RWPE2 (cell line): ENCODE data around the gene ZNF860.

Source experiments
- ATAC-seq: fragments of 200-7000 bp; cut with Tn5 transposase; 3 replicates; pipeline ENCODE4 v1.9.1; 2021; ENCODE audit warnings: low read depth
- DNase-seq: peaks from one replicate; pipeline ENCODE4 v3.0.0-alpha.2; 2020; ENCODE audit warnings: low spot score
- H3K27ac ChIP-seq: fragments of 450-650 bp; 2 replicates; pipeline ENCODE4 v1.5.1; 2017; ENCODE audit warnings: mild to moderate bottlenecking; ENCODE audit not compliant: poor library complexity, severe bottlenecking
- H3K27me3 ChIP-seq: fragments of 250-450 bp; sonication (Bioruptor Pico); 2 replicates; pipeline ENCODE4 v1.5.1; 2021; ENCODE audit warnings: mild to moderate bottlenecking, moderate library complexity; ENCODE audit not compliant: insufficient read depth, poor library complexity, severe bottlenecking
- H3K36me3 ChIP-seq: fragments of 250-450 bp; sonication (Bioruptor Pico); 2 replicates; pipeline ENCODE4 v1.5.1; 2020; ENCODE audit warnings: low read depth, mild to moderate bottlenecking, moderate library complexity
- H3K4me1 ChIP-seq: fragments of 250-450 bp; sonication (Bioruptor Pico); 2 replicates; pipeline ENCODE4 v1.5.1; 2021; ENCODE audit warnings: mild to moderate bottlenecking, moderate library complexity; ENCODE audit not compliant: insufficient read depth, poor library complexity, severe bottlenecking
- H3K4me3 ChIP-seq: fragments of 250-450 bp; sonication (Bioruptor Pico); 2 replicates; pipeline ENCODE4 v1.5.1; 2021; ENCODE audit warnings: mild to moderate bottlenecking, moderate library complexity; ENCODE audit not compliant: severe bottlenecking
- H3K9me3 ChIP-seq: fragments of 250-450 bp; sonication (Bioruptor Pico); 2 replicates; pipeline ENCODE4 v1.5.1; 2021; ENCODE audit warnings: mild to moderate bottlenecking, moderate library complexity; ENCODE audit not compliant: severe bottlenecking
- TF ChIP-seq, protein P1 (sequence below): fragments of 450-650 bp; IDR thresholded peaks from one replicate; pipeline ENCODE4 v1.5.1; 2017; ENCODE audit warnings: mild to moderate bottlenecking, moderate library complexity; ENCODE audit not compliant: poor library complexity, severe bottlenecking

The ZNF860 gene

DNA sequence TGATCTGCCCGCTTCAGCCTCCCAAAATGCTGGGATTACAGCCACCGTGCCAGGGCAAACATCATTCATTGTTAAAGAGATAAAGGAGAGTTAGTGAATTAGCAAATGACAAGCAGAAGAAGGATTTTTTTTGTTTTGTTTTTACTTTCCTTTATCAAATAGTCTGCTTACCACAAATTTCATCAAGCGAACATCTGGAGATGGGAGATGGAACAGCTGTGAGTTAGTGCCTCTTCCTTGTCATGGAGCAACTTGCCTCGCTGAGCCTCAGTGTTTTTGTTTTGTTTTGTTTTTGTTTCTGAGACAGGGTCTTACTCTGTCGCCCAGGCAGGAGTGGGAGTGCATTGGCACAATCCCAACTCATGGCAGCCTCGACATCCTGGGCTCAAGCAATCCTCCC lies 15.9 kb downstream of the ZNF860 start:
- no peak for DNase-seq
- no peaks in the 10 kb centered on the region for H3K9me3 ChIP-seq
- H3K27me3 ChIP-seq = no peaks in the 10 kb centered on the region
- TF ChIP-seq, protein P1, sequence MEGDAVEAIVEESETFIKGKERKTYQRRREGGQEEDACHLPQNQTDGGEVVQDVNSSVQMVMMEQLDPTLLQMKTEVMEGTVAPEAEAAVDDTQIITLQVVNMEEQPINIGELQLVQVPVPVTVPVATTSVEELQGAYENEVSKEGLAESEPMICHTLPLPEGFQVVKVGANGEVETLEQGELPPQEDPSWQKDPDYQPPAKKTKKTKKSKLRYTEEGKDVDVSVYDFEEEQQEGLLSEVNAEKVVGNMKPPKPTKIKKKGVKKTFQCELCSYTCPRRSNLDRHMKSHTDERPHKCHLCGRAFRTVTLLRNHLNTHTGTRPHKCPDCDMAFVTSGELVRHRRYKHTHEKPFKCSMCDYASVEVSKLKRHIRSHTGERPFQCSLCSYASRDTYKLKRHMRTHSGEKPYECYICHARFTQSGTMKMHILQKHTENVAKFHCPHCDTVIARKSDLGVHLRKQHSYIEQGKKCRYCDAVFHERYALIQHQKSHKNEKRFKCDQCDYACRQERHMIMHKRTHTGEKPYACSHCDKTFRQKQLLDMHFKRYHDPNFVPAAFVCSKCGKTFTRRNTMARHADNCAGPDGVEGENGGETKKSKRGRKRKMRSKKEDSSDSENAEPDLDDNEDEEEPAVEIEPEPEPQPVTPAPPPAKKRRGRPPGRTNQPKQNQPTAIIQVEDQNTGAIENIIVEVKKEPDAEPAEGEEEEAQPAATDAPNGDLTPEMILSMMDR = no peak
- H3K36me3 ChIP-seq = no peaks in the 10 kb centered on the region
- no peak overlapping the region for H3K4me3 ChIP-seq
- H3K27ac ChIP-seq = no peak overlapping the region
- ATAC-seq = no peak
- no peaks in the 10 kb centered on the region for H3K4me1 ChIP-seq

DNA sequence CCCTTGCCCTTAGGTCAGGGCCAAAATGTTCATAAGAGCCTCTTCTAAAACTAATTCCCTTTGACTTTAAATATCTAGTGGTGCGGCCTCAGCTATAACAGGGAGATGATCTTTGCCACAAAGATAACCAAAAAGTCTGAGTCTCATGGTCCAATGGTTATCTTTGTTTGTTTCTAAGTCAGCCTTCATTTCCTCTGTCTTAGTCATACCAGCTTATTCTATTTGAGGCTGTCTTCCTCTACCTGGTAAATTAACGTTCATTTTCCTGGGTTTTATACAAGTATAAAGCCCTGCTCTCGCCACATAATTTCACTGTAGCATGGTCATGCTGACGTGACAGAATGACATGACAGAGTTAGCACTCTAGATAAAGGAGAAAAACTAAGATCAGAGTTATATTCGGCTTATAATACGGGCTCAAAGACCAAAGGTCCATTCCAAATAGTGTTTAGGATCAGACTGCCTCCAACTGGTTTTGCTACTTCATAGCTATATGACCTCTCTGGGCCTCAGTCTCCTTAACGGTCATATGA lies 18.4 kb downstream of the ZNF860 start:
- H3K27me3 ChIP-seq = no peaks in the 10 kb centered on the region
- no peaks in the 10 kb centered on the region for H3K9me3 ChIP-seq
- no peak overlapping the region for H3K27ac ChIP-seq
- no peak for ATAC-seq
- no peaks in the 10 kb centered on the region for H3K4me1 ChIP-seq
- no peak overlapping the region for H3K4me3 ChIP-seq
- TF ChIP-seq, protein P1 = no peak
- H3K36me3 ChIP-seq = no peaks in the 10 kb centered on the region
- no peak for DNase-seq

DNA sequence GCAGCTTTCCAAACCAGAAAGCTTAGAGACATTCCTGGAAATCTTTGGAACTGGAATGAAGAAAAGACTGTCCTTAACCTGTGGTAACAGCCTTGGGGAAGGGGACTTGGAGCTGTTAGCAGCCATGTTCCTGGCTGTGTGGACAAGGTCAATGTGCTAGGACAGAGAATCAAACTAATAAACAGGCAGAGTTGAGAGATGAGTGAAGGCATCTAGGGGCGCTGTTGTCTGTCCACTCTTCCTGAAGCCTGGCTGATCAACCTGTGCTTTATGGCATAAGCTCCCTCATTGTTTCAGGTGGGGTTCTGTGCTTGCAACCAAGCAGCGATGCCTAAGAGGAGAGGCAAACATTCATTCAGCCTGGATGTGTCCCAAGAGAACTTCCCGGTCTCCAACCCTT lies 19.3 kb downstream of the ZNF860 start:
- Histone ChIP-seq H3K36me3 (no peaks in the 10 kb centered on the region), H3K4me1 (no peaks in the 10 kb centered on the region), H3K27ac (no peak overlapping the region), H3K4me3 (no peak overlapping the region), H3K9me3 (no peaks in the 10 kb centered on the region), H3K27me3 (no peaks in the 10 kb centered on the region)
- TF ChIP-seq, protein P1 = no peak
- DNase-seq = no peak
- ATAC-seq = no peak

DNA sequence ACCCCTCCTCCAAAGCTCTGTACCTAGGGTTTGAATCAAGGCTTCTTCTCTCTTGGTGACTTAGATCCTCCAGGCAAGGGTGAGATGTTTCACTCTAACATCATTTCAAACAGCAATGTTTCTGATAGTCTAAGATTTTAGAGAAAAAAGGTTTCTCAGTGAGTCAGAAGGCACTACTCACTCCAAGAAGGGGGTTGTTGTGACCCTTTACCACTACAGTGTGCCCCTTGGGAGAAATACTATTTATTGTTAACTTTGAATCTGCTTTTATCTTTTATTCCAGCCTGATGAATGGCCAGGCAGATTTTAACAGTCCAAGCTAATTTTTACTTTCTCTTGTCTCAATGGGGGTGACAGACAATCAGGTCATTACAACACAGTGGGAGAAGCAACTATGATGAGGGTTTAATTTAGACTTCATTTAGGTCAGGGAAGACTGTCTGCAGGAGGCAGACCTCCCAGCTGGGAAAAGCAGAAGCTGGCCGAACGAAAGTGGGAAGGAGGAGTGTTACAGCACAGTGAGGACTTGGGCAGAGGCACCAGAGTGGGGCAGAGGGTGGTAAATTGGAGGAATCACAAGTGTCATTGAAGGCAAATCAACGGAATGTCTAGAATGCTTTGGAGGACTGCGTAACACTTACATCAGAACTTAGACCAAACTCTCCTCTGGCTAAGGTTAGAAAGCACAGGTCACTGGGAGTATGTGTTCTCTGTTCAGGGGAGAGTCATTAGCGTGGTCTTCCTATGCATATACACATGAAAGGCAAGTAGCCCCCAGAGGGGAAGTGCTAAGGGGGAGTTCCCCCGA lies 21.2 kb downstream of the ZNF860 start:
- Histone ChIP-seq H3K4me3 (no peak overlapping the region), H3K4me1 (no peaks in the 10 kb centered on the region), H3K27me3 (no peaks in the 10 kb centered on the region), H3K27ac (no peak overlapping the region), H3K36me3 (no peaks in the 10 kb centered on the region), H3K9me3 (no peaks in the 10 kb centered on the region)
- TF ChIP-seq, protein P1 = no peak
- ATAC-seq = no peak
- DNase-seq = no peak

DNA sequence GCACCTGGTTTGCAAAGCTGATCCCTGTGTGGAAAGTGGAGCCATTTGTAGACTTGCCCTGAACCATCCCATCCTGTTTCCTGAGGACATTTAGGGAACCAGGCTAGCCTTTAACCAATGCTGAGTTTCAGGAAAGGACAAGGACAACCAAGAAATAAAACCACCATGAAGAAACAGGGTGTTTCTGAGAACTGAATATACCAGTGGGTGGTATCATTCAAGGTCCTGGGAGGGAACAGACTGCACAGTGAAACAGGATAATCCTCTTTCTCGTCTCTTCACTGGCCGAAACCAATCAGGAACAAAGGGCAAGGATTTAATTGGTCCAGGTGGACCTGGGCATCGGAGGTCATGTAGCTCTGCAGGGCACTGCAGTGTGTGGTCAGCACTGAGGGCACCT lies 21.8 kb downstream of the ZNF860 start:
- TF ChIP-seq, protein P1 = no peak
- no peak overlapping the region for H3K27ac ChIP-seq

More for the DNA sequence above, 21.8 kb downstream of the ZNF860 start:
- ATAC-seq (no peak), DNase-seq (no peak)
- no peaks in the 10 kb centered on the region for H3K9me3 ChIP-seq
- no peaks in the 10 kb centered on the region for H3K27me3 ChIP-seq
- H3K4me1 ChIP-seq = no peaks in the 10 kb centered on the region
- no peak overlapping the region for H3K4me3 ChIP-seq
- no peaks in the 10 kb centered on the region for H3K36me3 ChIP-seq
